ENCODE measurements around the gene CDKAL1.

The CDKAL1 gene

GRCh38 chr6:20661721-20662120 lies 127.5 kb downstream of the CDKAL1 start:
- H3K27ac ChIP-seq: no peak overlapping the region
- no peak for TF ChIP-seq CTCF (conservative IDR thresholded peaks at IDR 0.05)

DNA sequence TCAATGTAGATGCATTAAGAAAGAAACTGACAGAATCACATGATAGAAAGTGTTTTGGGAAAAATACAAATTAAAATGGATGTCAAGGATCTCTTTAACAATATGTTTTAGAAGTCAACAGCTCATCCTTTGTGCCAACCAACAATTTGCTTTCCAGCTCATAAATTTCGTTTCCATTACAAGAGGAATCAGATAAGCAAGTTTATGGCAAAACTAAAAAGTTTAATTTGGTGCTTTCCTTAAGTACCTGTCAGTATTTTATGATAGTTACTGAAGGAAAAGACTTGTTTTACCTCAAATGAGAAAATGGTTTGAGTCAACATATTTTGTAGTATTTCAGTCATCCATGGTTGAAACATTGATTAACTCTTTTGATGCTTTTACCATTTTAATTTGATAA lies 130.0 kb downstream of the CDKAL1 start:
- H3K27ac ChIP-seq: no peak overlapping the region
- no peak for TF ChIP-seq CTCF (conservative IDR thresholded peaks at IDR 0.05)

DNA sequence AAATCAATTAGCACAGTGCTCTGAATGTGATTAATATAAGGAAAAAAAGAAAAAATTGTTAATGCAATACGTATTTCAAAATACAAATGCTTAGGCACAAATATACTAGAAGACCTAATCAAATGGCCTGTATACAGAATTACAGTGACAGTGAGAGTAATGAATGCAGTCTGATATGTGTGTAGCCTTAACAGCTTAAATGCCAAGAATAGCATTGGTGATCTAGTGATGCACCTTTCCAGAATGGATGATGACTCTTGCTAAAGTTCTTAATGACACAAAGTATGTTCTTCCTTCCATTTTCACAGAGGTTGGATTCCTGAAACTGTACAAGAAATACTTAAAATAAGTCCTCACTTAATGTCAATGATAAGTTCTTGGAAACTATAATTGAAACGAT lies 131.0 kb downstream of the CDKAL1 start:
- TF ChIP-seq CTCF (conservative IDR thresholded peaks at IDR 0.05): no peak
- H3K27ac ChIP-seq: no peak overlapping the region

GRCh38 chr6:20669571-20670314 lies 135.5 kb downstream of the CDKAL1 start:
- TF ChIP-seq CTCF (conservative IDR thresholded peaks at IDR 0.05): no peak
- H3K27ac ChIP-seq: no peak overlapping the region

DNA sequence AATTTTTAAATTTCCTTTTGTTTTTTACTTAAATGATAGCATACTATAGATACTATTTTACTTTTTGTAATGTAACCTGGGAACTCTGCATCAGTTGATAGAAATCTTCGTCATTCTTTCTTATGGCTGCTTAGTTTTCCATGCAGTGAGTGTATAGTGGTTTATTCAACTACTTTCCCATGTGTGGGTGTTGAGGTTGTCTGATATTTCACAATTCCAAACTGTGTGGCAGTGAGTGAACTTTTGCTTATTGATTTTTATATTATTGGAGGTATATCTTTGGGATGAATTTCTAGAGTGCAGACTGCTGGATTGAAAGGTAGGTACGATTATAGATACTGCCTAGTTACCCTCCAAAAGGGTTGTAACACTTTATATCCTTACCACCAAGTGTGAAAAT lies 136.5 kb downstream of the CDKAL1 start:
- H3K27ac ChIP-seq: no peak overlapping the region
- no peak for TF ChIP-seq CTCF (conservative IDR thresholded peaks at IDR 0.05)

- no peak overlapping the region for H3K27ac ChIP-seq
- no peak for TF ChIP-seq CTCF (conservative IDR thresholded peaks at IDR 0.05)
Measured at GRCh38 chr6:20672038-20672437, 137.8 kb downstream of the CDKAL1 start.

- H3K27ac ChIP-seq: no peak overlapping the region
- no peak for TF ChIP-seq CTCF (conservative IDR thresholded peaks at IDR 0.05)
Measured at GRCh38 chr6:20673458-20673857, 139.2 kb downstream of the CDKAL1 start.
